ENCODE results near the gene CEP68. TPM values are rescaled to one million over a fixed set of nuclear protein-coding genes. Genes with fewer than 3 reads are reported as not detected.

Gene CEP68
- total and polyA plus RNA-seq, 7 experiments from 2014 or later: 8.5 to 52.0 (median 25.6) TPM

DNA sequence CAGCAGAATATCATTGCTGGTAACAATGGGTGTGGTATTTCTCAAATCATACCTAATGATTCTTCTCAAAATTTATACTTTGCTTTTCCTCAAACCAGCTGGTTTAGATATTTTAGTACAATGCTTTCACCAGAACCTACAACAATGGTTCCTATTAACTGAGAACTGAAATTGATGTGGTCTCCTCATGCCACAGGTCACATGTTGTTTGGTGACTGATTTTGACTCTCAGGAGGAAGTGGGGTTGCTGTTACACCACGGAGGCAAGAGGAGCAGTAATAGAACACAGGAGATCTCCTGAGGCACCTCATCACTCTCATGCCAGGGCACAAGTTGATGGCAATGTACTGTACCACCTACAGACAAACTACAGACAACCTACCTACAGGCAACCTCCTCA, 3.0 kb upstream of the CEP68 start:
- H3K36me3 Mint-ChIP-seq: peaks cover 0 to 20% (median 4%) of the 10 kb centered on the region in 5 donors
- H3K4me3 ChIP-seq (ENCODE audit: low read length): no peak overlapping the region
- ATAC-seq (peak; percentile 9), DNase-seq (peak in 5 of 9 donors; percentile 26 to 50 (median 32))
- H3K27ac Mint-ChIP-seq: peak overlapping the region; percentile 7 to 77 (median 55)
- no peaks in the 10 kb centered on the region for H3K9me3 ChIP-seq (ENCODE audit: control insufficient read depth in 2 of 3, low read length in 3 of 3)
- H3K27me3 ChIP-seq (ENCODE audit: control insufficient read depth in 2 of 2, insufficient read depth in 2 of 2, low read length in 2 of 2): no peaks in the 10 kb centered on the region
- H3K9me3 Mint-ChIP-seq: peaks cover 0 to 1% (median 0%) of the 10 kb centered on the region in 11 donors
- H3K27me3 Mint-ChIP-seq: peaks cover 0 to 6% (median 0%) of the 10 kb centered on the region in 5 donors
- no peaks in the 10 kb centered on the region for H3K36me3 ChIP-seq (ENCODE audit: control insufficient read depth in 2 of 3, insufficient read depth in 3 of 3, low read length in 3 of 3)
- H3K4me1 ChIP-seq (ENCODE audit: control insufficient read depth in 2 of 2, insufficient read depth in 2 of 2, low read length in 2 of 2): peaks cover 7 to 29% of the 10 kb centered on the region in 2 donors
- intact Hi-C loops (cut with micrococcal nuclease): loop anchor here in 1 of 2 donors (1.0 to 10.0 kb wide), 3 partner anchors 136 to 728 kb away; no protein-coding TSS in a partner anchor
- H3K4me3 Mint-ChIP-seq: peak overlapping the region in 9 of 10 donors; percentile 37 to 93 (median 51)
- ChIA-PET CTCF (interaction anchor here (0.8 to 1.7 kb wide), 2 partner anchors 11 to 136 kb away, joined by 3 to 8 read pairs; no protein-coding TSS in a partner anchor), POLR2A (interaction anchor here (1.0 to 1.5 kb wide), 2 partner anchors 12 to 76 kb away, joined by 3 to 5 read pairs; no protein-coding TSS in a partner anchor)
- H3K27ac ChIP-seq (ENCODE audit: low read depth, low read length): no peak overlapping the region
- H3K4me1 Mint-ChIP-seq: peaks cover 30 to 53% (median 43%) of the 10 kb centered on the region in 7 donors

DNA sequence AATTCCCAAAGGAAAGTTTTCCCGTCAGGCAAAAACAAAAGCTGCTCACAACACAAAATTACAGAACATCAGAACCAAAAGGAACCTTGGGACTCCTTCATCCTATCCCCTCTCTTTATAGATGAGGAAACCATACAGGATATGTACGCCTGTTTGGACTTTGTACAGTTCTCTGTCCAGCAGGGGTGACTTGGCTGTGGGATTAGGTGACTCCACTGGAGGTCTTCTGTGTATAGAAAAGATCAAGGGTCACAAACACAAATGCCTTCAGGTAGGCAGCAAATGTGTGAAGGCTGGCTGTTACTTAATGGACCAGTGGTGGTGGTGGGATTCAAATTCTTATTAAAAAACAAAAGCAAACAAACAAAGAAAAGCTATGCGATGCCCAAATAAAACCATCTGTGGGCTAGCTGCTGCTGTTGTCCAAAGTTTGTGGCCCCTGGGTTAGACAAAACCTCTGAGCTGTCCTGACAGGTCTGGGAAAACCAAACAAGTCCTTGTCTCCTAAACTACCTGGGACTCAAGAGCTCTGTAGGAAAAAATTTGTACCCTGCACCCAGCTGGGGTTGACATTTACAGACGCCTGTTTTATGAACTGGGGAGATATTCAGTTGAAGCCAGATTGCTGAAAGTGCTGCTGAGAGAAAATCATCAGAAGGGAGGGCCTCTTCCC, 1.3 kb upstream of the CEP68 start:
- H3K27me3 ChIP-seq (ENCODE audit: control insufficient read depth in 2 of 2, insufficient read depth in 2 of 2, low read length in 2 of 2): no peaks in the 10 kb centered on the region
- intact Hi-C loops (cut with micrococcal nuclease): loop anchor here (5.0 to 10.0 kb wide), 7 partner anchors 288 to 1213 kb away; partner anchors contain the start of genes SERTAD2 (in 1 of the 2), SPRED2 (in 1 of the 2) and UGP2 (in 1 of the 2)
- peaks cover 41 to 70% (median 53%) of the 10 kb centered on the region in 7 donors for H3K4me1 Mint-ChIP-seq
- peak overlapping the region; percentile 79 to 99 (median 94) for H3K4me3 Mint-ChIP-seq
- no peaks in the 10 kb centered on the region for H3K36me3 ChIP-seq (ENCODE audit: control insufficient read depth in 2 of 3, insufficient read depth in 3 of 3, low read length in 3 of 3)
- H3K9me3 ChIP-seq (ENCODE audit: control insufficient read depth in 2 of 3, low read length in 3 of 3): no peaks in the 10 kb centered on the region
- no peak for DNase-seq
- ChIA-PET CTCF (interaction anchor here (0.5 to 2.1 kb wide), 4 partner anchors 15 to 953 kb away, joined by 3 to 8 read pairs (median 6); partner anchors contain the start of gene RAB1A), POLR2A (interaction anchor here (0.6 to 5.6 kb wide), 10 partner anchors 12 to 287 kb away, joined by 3 to 51 read pairs (median 4); partner anchors contain the start of genes ACTR2, RAB1A and SLC1A4)
- no peaks in the 10 kb centered on the region for H3K9me3 Mint-ChIP-seq
- peaks cover 0 to 13% (median 0%) of the 10 kb centered on the region in 5 donors for H3K36me3 Mint-ChIP-seq
- peaks cover 10 to 42% of the 10 kb centered on the region in 2 donors for H3K4me1 ChIP-seq (ENCODE audit: control insufficient read depth in 2 of 2, insufficient read depth in 2 of 2, low read length in 2 of 2)
- H3K27ac Mint-ChIP-seq: peak overlapping the region; percentile 17 to 97 (median 87)
- H3K27me3 Mint-ChIP-seq: peaks cover 0 to 6% (median 0%) of the 10 kb centered on the region in 5 donors
- H3K27ac ChIP-seq (ENCODE audit: low read depth, low read length): peak overlapping the region; percentile 76
- H3K4me3 ChIP-seq (ENCODE audit: low read length): peak overlapping the region; percentile 54
- no peak for ATAC-seq

DNA sequence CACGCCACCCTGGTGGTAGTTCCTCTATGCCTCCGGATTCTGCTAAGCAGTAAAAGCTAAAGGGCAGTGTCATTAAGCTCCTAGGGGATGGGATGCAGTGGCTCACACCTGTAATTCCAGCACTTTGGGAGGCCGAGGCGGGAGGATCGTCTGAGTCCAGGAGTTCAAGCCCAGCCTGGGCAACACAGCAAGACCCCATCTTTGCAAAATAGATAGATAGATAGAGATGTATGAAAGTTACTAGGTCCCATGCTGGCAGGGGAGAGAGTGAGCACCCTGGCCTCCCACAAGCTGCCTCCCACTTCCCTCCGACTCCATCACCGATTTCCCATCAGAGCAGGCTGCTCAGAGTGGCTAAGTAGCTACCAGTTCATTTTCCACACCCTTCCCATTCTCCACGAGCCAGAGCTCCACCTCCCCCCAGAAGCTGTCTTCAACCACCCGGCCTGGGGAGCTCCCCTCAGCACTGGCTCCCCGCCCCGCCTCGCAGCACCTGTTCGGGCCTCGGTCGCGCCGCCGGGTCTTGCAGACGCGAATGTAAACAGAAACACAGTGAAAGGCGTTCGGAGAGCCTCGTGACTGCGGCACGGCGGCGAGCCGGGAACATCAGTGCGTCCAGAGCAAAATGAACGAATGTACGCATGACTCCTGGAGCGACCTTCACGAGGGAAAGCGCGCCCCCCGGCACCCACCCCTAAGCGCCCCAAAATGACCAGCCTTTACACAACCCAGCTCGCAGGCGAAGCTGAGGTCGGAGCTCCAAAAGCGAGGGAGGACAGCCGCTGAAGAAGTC, 598 bp upstream of the CEP68 start:
- H3K4me3 ChIP-seq (ENCODE audit: low read length): peak overlapping the region; percentile 54
- H3K27ac Mint-ChIP-seq: peak overlapping the region; percentile 78 to 97 (median 89)
- POLR2A ChIA-PET: interaction anchor here (0.6 to 5.6 kb wide), 17 partner anchors 9 to 288 kb away, joined by 3 to 51 read pairs (median 4); partner anchors contain the start of genes ACTR2, RAB1A and SLC1A4
- H3K27me3 ChIP-seq (ENCODE audit: control insufficient read depth in 2 of 2, insufficient read depth in 2 of 2, low read length in 2 of 2): no peaks in the 10 kb centered on the region
- no peaks in the 10 kb centered on the region for H3K9me3 ChIP-seq (ENCODE audit: control insufficient read depth in 2 of 3, low read length in 3 of 3)
- peaks cover 41 to 77% (median 59%) of the 10 kb centered on the region in 7 donors for H3K4me1 Mint-ChIP-seq
- peaks cover 10 to 42% of the 10 kb centered on the region in 2 donors for H3K4me1 ChIP-seq (ENCODE audit: control insufficient read depth in 2 of 2, insufficient read depth in 2 of 2, low read length in 2 of 2)
- intact Hi-C loops (cut with micrococcal nuclease): loop anchor here (1.0 to 10.0 kb wide), 17 partner anchors 9 to 1467 kb away; partner anchors contain the start of genes ACTR2 (in 2 of the 2), AFTPH (in 2 of the 2), RAB1A (in 2 of the 2) and SLC1A4 (in 2 of the 2)
- H3K27me3 Mint-ChIP-seq: peaks cover 0 to 6% (median 0%) of the 10 kb centered on the region in 5 donors
- H3K9me3 Mint-ChIP-seq: no peaks in the 10 kb centered on the region
- H3K4me3 Mint-ChIP-seq: peak overlapping the region; percentile 79 to 99 (median 94)
- peak overlapping the region; percentile 76 for H3K27ac ChIP-seq (ENCODE audit: low read depth, low read length)
- peaks cover 0 to 13% (median 0%) of the 10 kb centered on the region in 5 donors for H3K36me3 Mint-ChIP-seq
- H3K36me3 ChIP-seq (ENCODE audit: control insufficient read depth in 2 of 3, insufficient read depth in 3 of 3, low read length in 3 of 3): no peaks in the 10 kb centered on the region
- DNase-seq (peak in 1 of 9 donors; percentile 78), ATAC-seq (peak; percentile 49)
- CTCF ChIA-PET: interaction anchor here (0.5 to 2.1 kb wide), 6 partner anchors 14 to 954 kb away, joined by 3 to 8 read pairs (median 4); partner anchors contain the start of gene RAB1A

DNA sequence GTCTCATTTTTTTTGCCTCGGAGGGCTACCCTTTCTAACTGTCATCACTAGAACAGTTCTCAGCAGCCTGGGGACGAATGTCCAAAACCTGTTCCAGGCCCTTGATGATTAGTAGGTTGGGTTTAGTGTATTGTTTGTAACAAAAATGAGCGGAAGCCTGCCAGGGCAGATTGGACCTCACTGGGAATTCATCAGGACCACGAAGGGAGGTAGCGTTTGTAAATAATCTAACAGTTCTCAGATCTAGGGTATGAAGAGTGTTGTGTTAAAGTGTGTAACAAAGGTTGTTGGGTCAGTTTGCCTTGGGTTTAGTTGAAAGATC, 799 bp downstream of the CEP68 start:
- H3K27me3 Mint-ChIP-seq: no peaks in the 10 kb centered on the region
- Histone ChIP-seq H3K9me3 (ENCODE audit: control insufficient read depth in 2 of 3, low read length in 3 of 3) (no peaks in the 10 kb centered on the region), H3K36me3 (ENCODE audit: control insufficient read depth in 2 of 3, insufficient read depth in 3 of 3, low read length in 3 of 3) (no peaks in the 10 kb centered on the region), H3K27me3 (ENCODE audit: control insufficient read depth in 2 of 2, insufficient read depth in 2 of 2, low read length in 2 of 2) (no peaks in the 10 kb centered on the region), H3K4me1 (ENCODE audit: control insufficient read depth in 2 of 2, insufficient read depth in 2 of 2, low read length in 2 of 2) (peaks cover 10 to 42% of the 10 kb centered on the region in 2 donors), H3K27ac (ENCODE audit: low read depth, low read length) (peak overlapping the region; percentile 76), H3K4me3 (ENCODE audit: low read length) (peak overlapping the region; percentile 54)
- intact Hi-C loops (cut with micrococcal nuclease): loop anchor here (1.0 to 10.0 kb wide), 9 partner anchors 10 to 1215 kb away; partner anchors contain the start of genes SERTAD2 (in 1 of the 2), SPRED2 (in 1 of the 2) and UGP2 (in 1 of the 2)
- H3K4me1 Mint-ChIP-seq: peaks cover 41 to 84% (median 66%) of the 10 kb centered on the region in 7 donors
- H3K9me3 Mint-ChIP-seq: peaks cover 0 to 1% (median 0%) of the 10 kb centered on the region in 11 donors
- peak overlapping the region; percentile 80 to 97 (median 90) for H3K27ac Mint-ChIP-seq
- peaks cover 0 to 2% (median 0%) of the 10 kb centered on the region in 5 donors for H3K36me3 Mint-ChIP-seq
- DNase-seq (peak in 2 of 9 donors; percentile 12 to 14), ATAC-seq (no peak)
- peak overlapping the region; percentile 79 to 97 (median 90) for H3K4me3 Mint-ChIP-seq
- CTCF ChIA-PET: interaction anchor here (0.5 to 2.0 kb wide), 4 partner anchors 14 to 139 kb away, joined by 3 to 8 read pairs (median 6); no protein-coding TSS in a partner anchor
- POLR2A ChIA-PET: interaction anchor here (0.6 to 5.6 kb wide), 7 partner anchors 8 to 534 kb away, joined by 3 to 51 read pairs (median 8); partner anchors contain the start of genes ACTR2 and RAB1A

DNA sequence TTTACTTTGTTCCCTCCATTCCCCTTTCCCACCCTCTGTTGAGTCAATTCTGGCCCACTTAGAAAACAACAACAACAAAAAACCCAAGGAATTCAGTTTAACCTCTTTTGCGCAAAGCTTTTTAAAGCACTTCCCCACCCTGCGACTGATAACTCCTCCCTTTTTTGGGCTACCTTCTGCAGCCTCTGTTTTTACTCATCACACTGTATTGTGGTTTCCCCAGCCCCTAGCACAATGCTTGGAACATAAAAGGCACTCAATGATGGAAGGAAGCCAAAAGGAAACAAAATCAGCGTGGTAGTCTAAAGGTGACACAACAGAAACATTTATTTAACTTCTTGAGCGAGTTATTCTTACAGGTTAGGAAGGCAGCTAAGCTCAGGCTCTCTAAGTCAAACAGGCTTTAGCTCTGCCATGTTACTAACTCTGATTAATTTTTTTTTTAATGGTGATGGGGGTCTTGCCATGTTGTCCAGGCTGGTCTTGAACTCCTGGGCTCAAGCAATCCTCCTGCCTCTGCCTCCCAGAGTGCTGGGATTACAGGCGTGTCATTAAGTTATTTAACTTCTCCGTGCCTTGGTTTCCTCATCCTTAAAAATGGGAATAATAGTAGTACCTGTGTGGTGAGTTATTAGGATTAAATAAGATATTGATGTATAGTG, 1.3 kb downstream of the CEP68 start:
- H3K27me3 Mint-ChIP-seq: no peaks in the 10 kb centered on the region
- Histone ChIP-seq H3K4me1 (ENCODE audit: control insufficient read depth in 2 of 2, insufficient read depth in 2 of 2, low read length in 2 of 2) (peaks cover 10 to 42% of the 10 kb centered on the region in 2 donors), H3K27me3 (ENCODE audit: control insufficient read depth in 2 of 2, insufficient read depth in 2 of 2, low read length in 2 of 2) (no peaks in the 10 kb centered on the region), H3K36me3 (ENCODE audit: control insufficient read depth in 2 of 3, insufficient read depth in 3 of 3, low read length in 3 of 3) (no peaks in the 10 kb centered on the region), H3K27ac (ENCODE audit: low read depth, low read length) (peak overlapping the region; percentile 76), H3K9me3 (ENCODE audit: control insufficient read depth in 2 of 3, low read length in 3 of 3) (no peaks in the 10 kb centered on the region), H3K4me3 (ENCODE audit: low read length) (peak overlapping the region; percentile 54)
- ChIA-PET CTCF (interaction anchor here (1.5 to 2.0 kb wide), 2 partner anchors 15 to 139 kb away, joined by 8 read pairs; no protein-coding TSS in a partner anchor), POLR2A (interaction anchor here (0.6 to 5.6 kb wide), 7 partner anchors 7 to 535 kb away, joined by 3 to 51 read pairs (median 8); partner anchors contain the start of genes ACTR2 and RAB1A)
- peak overlapping the region; percentile 80 to 97 (median 90) for H3K27ac Mint-ChIP-seq
- intact Hi-C loops (cut with micrococcal nuclease): loop anchor here (1.0 to 10.0 kb wide), 9 partner anchors 10 to 1215 kb away; partner anchors contain the start of genes SERTAD2 (in 1 of the 2), SPRED2 (in 1 of the 2) and UGP2 (in 1 of the 2)
- ATAC-seq (peak; percentile 63), DNase-seq (peak in 8 of 9 donors; percentile 55 to 92 (median 88))
- peak overlapping the region; percentile 79 to 97 (median 90) for H3K4me3 Mint-ChIP-seq
- peaks cover 0 to 1% (median 0%) of the 10 kb centered on the region in 5 donors for H3K36me3 Mint-ChIP-seq
- peaks cover 0 to 1% (median 0%) of the 10 kb centered on the region in 11 donors for H3K9me3 Mint-ChIP-seq
- H3K4me1 Mint-ChIP-seq: peaks cover 41 to 82% (median 66%) of the 10 kb centered on the region in 7 donors
